Chondrocyte (in vitro differentiated cells): ENCODE data around the gene KIF6. TPM values are rescaled to one million over a fixed set of nuclear protein-coding genes. Genes with fewer than 3 reads are reported as not detected.
A peak's percentile ranks its signal among the peaks of the same experiment; 100 is the strongest.
"Not testable (repeated sequence)": the region's sequence is repeated elsewhere in the genome, so short reads cannot be mapped to it uniquely, and the experiment has no call there.

Source experiments
- DNase-seq: peaks from one replicate; pipeline ENCODE4 v3.0.0; 2021; ENCODE audit warnings: mixed read lengths, low spot score
- H3K27ac Mint-ChIP-seq: one replicate; pipeline ENCODE4 v1.8.0; 2021; ENCODE audit warnings: mild to moderate bottlenecking, moderate library complexity, mixed read lengths; ENCODE audit not compliant: unreplicated experiment
- H3K27me3 Mint-ChIP-seq: 2 replicates; pipeline ENCODE4 v1.8.0; 2021; ENCODE audit warnings: low read depth, mixed read lengths
- H3K36me3 Mint-ChIP-seq: 2 replicates; pipeline ENCODE4 v1.8.0; 2021; ENCODE audit warnings: low read depth, mixed read lengths
- H3K4me1 Mint-ChIP-seq: 2 replicates; pipeline ENCODE4 v1.8.0; 2021; ENCODE audit warnings: low read depth, mild to moderate bottlenecking, mixed read lengths
- H3K4me3 Mint-ChIP-seq: one replicate; pipeline ENCODE4 v1.8.0; 2021; ENCODE audit warnings: mild to moderate bottlenecking, moderate library complexity, mixed read lengths; ENCODE audit not compliant: unreplicated experiment
- H3K9me3 Mint-ChIP-seq: 2 replicates; pipeline ENCODE4 v1.8.0; 2021; ENCODE audit warnings: low read depth, mixed read lengths
- total RNA-seq: library from RNA; stranded (reverse); gene quantifications from 3 replicates; pipeline ENCODE4 v1.2.1, GENCODE V29; 2021
- TF ChIP-seq, protein P1 (sequence below): fragments of 200-600 bp; sonication (generic); IDR thresholded peaks from 2 replicates; pipeline ENCODE4 v1.5.0; 2021; ENCODE audit warnings: antibody characterized with exemption, mild to moderate bottlenecking, moderate library complexity

The KIF6 gene
- total RNA-seq, 1 donor from 2014 or later: 0.62 TPM

DNA sequence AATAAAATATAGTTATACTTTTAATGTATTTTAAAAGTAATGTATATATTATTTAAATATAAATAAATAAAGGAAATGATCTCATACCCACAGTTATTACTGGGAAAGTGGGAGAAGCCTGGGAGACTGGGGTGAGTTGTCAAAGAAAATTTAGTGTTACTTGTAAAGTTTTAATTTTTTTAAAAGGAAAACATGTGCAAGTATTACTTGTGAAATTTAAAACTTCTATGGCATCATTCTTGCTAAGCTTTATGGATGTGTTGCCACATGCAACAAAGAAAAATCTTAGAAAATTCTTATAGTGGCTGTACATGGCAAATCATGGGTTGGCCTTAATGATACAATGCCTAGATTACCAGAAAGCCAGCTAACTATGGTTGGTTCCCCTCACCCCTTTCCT lies 208.7 kb downstream of the KIF6 start:
- H3K27me3 Mint-ChIP-seq: no peaks in the 10 kb centered on the region
- H3K4me1 Mint-ChIP-seq: peaks cover 51% of the 10 kb centered on the region
- no peak for DNase-seq
- no peak overlapping the region for H3K4me3 Mint-ChIP-seq
- H3K27ac Mint-ChIP-seq: peak overlapping the region; percentile 85
- H3K36me3 Mint-ChIP-seq: peaks cover 2% of the 10 kb centered on the region
- no peaks in the 10 kb centered on the region for H3K9me3 Mint-ChIP-seq
- TF ChIP-seq, protein P1, sequence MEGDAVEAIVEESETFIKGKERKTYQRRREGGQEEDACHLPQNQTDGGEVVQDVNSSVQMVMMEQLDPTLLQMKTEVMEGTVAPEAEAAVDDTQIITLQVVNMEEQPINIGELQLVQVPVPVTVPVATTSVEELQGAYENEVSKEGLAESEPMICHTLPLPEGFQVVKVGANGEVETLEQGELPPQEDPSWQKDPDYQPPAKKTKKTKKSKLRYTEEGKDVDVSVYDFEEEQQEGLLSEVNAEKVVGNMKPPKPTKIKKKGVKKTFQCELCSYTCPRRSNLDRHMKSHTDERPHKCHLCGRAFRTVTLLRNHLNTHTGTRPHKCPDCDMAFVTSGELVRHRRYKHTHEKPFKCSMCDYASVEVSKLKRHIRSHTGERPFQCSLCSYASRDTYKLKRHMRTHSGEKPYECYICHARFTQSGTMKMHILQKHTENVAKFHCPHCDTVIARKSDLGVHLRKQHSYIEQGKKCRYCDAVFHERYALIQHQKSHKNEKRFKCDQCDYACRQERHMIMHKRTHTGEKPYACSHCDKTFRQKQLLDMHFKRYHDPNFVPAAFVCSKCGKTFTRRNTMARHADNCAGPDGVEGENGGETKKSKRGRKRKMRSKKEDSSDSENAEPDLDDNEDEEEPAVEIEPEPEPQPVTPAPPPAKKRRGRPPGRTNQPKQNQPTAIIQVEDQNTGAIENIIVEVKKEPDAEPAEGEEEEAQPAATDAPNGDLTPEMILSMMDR: no peak

GRCh38 chr6:39515471-39515870 lies 209.7 kb downstream of the KIF6 start:
- H3K4me3 Mint-ChIP-seq: no peak overlapping the region
- TF ChIP-seq, protein P1: no peak
- H3K27me3 Mint-ChIP-seq: no peaks in the 10 kb centered on the region
- no peak for DNase-seq
- peaks cover 51% of the 10 kb centered on the region for H3K4me1 Mint-ChIP-seq
- peaks cover 5% of the 10 kb centered on the region for H3K36me3 Mint-ChIP-seq
- peaks cover 9% of the 10 kb centered on the region for H3K9me3 Mint-ChIP-seq
- peak overlapping the region; percentile 77 for H3K27ac Mint-ChIP-seq

- no peak for DNase-seq
- Mint-ChIP-seq H3K27ac (peak overlapping the region; percentile 77), H3K4me1 (peaks cover 51% of the 10 kb centered on the region), H3K27me3 (no peaks in the 10 kb centered on the region), H3K4me3 (no peak overlapping the region), H3K36me3 (peaks cover 5% of the 10 kb centered on the region), H3K9me3 (peaks cover 9% of the 10 kb centered on the region)
- TF ChIP-seq, protein P1: no peak
Measured at GRCh38 chr6:39515006-39515405, 210.2 kb downstream of the KIF6 start.

DNA sequence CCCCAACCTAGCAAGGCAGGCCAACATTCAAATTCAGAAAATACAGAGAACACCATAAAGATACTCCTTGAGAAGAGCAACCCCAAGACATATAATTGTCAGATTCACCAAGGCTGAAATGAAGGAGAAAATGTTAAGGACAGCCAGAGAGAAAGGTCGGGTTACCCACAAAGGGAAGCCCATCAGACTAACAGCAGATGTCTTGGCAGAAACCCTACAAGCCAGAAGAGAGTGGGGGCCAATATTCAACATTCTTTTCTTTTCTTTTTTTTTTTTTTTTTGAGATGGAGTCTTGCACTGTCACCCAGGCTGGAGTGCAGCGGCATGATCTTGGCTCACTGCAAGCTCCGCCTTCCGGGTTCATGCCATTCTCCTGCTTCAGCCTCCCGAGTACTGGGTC lies 215.4 kb downstream of the KIF6 start:
- H3K27me3 Mint-ChIP-seq, H3K4me3 Mint-ChIP-seq, DNase-seq, H3K27ac Mint-ChIP-seq: not testable (repeated sequence)
- peaks cover 22% of the 10 kb centered on the region for H3K9me3 Mint-ChIP-seq
- peaks cover 15% of the 10 kb centered on the region for H3K4me1 Mint-ChIP-seq
- H3K36me3 Mint-ChIP-seq: peaks cover 10% of the 10 kb centered on the region

GRCh38 chr6:39508515-39508914 lies 216.7 kb downstream of the KIF6 start:
- no peak for DNase-seq
- Mint-ChIP-seq H3K27me3 (no peaks in the 10 kb centered on the region), H3K9me3 (peaks cover 31% of the 10 kb centered on the region), H3K4me3 (no peak overlapping the region), H3K36me3 (peaks cover 12% of the 10 kb centered on the region), H3K4me1 (peaks cover 5% of the 10 kb centered on the region), H3K27ac (no peak overlapping the region)
- TF ChIP-seq, protein P1: no peak

GRCh38 chr6:39507331-39507998 lies 217.7 kb downstream of the KIF6 start:
- H3K27me3 Mint-ChIP-seq: no peaks in the 10 kb centered on the region
- H3K4me3 Mint-ChIP-seq: no peak overlapping the region
- H3K9me3 Mint-ChIP-seq: peaks cover 39% of the 10 kb centered on the region
- no peak overlapping the region for H3K27ac Mint-ChIP-seq
- TF ChIP-seq, protein P1: no peak
- DNase-seq: no peak
- H3K4me1 Mint-ChIP-seq: no peaks in the 10 kb centered on the region
- H3K36me3 Mint-ChIP-seq: peaks cover 19% of the 10 kb centered on the region

DNA sequence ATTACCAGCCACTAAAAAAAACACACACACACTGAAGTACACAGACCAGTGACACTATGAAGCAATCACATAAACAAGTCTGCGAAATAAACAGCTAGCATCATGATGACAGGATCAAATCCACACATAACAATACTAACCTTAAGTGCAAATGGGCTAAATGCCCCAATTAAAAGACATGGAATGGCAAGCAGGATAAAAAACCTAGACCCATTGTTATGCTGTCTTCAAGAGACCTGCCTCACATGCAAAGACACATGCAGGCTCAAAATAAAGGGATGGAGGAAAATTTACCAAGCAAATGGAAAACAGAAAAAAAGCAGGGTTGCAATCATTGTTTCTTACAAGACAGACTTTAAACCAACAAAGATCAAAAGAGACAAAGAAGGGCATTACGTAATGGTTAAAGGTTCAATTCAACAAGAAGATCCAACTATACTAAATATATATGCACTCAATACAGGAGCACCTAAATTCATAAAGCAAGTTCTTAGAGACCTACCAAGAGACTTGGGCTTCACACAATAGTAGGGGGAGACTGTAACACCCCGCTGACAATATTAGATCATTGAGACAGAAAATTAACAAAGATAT lies 222.7 kb downstream of the KIF6 start:
- H3K27me3 Mint-ChIP-seq, H3K27ac Mint-ChIP-seq, H3K4me1 Mint-ChIP-seq, H3K4me3 Mint-ChIP-seq, DNase-seq: not testable (repeated sequence)
- Mint-ChIP-seq H3K9me3 (peaks cover 46% of the 10 kb centered on the region), H3K36me3 (peaks cover 28% of the 10 kb centered on the region)
